H1 (cell line): Measurements from ENCODE around the gene PNMA8B. TPM values are rescaled to one million over a fixed set of nuclear protein-coding genes. Genes with fewer than 3 reads are reported as not detected.

Source experiments
- BRCA1 ChIP-seq: IDR thresholded peaks from 2 replicates; pipeline ENCODE4 v1.6.1; 2012; ENCODE audit warnings: low read depth, low read length, improper control_type of control experiment
- polyA plus RNA-seq, 7 experiments: library from polyadenylated mRNA; depleted of rRNA in 3 of 7; stranded (reverse) in 5 of 7; unstranded in 2 of 7; fragments of >200 nt in 5 of 7; fragments of 200-250 nt in 2 of 7; gene quantifications; 1 replicate in 5 of 7; 2 replicates in 1 of 7; 4 replicates in 1 of 7; pipeline versions ENCODE4 v1.2.1 to v1.2.3, GENCODE V29; 2011 to 2013; ENCODE audit warnings: missing spikeins in 2 of 7, mixed read lengths in 2 of 7
- total RNA-seq: library from RNA; stranded (reverse); fragmentation: NEBNext Ultra II Directional; extraction: Animal tissue kit (Norgen Biotek cat#: 25700); gene quantifications from 2 replicates; pipeline ENCODE4 v1.2.1, GENCODE V29; 2021

PNMA8B gene
- total and polyA plus RNA-seq, 2 of the 8 experiments (the other 6 are each of a cell fraction or from before 2014, with no cell fraction given) = 0.48 to 1.4 TPM

DNA sequence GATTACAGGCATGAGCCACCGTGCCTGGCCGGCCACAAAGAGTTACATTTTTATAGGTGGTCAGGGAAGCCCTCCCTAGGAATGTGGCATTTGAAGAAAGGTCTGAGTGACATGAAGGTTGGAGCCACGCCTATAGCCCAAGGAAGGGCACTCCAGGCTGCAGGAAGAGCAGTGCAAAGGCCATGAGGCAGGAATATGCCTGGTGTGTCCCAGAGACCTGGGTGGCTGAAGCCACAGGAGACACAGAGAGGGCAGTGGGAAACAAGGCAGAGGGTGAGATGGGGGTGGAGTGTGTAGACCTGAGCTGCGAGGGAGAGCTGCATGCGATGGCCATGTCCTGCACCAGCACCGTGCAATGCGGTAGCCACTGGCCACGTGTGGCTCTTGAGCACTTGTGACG is 4.9 kb downstream of the PNMA8B start (continued):
- TF ChIP-seq BRCA1 = no peak
